GM12891 (cell line): ENCODE results near the gene NLGN3.

Experiments
- DNase-seq: peaks from one replicate; pipeline ENCODE4 v3.0.0; 2011; ENCODE audit warnings: low spot score; ENCODE audit not compliant: insufficient read length
- FAIRE-seq: peaks from 2 replicates; lab custom pipeline; 2011; peaks lifted over from hg19 to GRCh38; lab: Jason Lieb, UNC
- PAX5 ChIP-seq: IDR thresholded peaks from 2 replicates; pipeline ENCODE4 v1.6.1; 2011; ENCODE audit warnings: low read length, moderate library complexity, mild to moderate bottlenecking; ENCODE audit not compliant: insufficient read depth, severe bottlenecking
- POLR2A ChIP-seq: IDR thresholded peaks from 2 replicates; pipeline ENCODE4 v1.6.1; 2011; ENCODE audit warnings: low read depth, low read length, control low read depth
- POLR2AphosphoS5 ChIP-seq: IDR thresholded peaks from 2 replicates; pipeline ENCODE4 v1.6.1; 2011; ENCODE audit warnings: low read depth, low read length, control low read depth
- POU2F2 ChIP-seq: IDR thresholded peaks from 2 replicates; pipeline ENCODE4 v1.6.1; 2011; ENCODE audit warnings: low read depth, mild to moderate bottlenecking, control low read depth, low read length, moderate library complexity
- SPI1 ChIP-seq: IDR thresholded peaks from 2 replicates; pipeline ENCODE4 v1.6.1; 2011; ENCODE audit warnings: low read depth, low read length, control low read depth
- TAF1 ChIP-seq: IDR thresholded peaks from 2 replicates; pipeline ENCODE4 v1.6.1; 2011; ENCODE audit warnings: low read depth, low read length, control low read depth

The NLGN3 gene

DNA sequence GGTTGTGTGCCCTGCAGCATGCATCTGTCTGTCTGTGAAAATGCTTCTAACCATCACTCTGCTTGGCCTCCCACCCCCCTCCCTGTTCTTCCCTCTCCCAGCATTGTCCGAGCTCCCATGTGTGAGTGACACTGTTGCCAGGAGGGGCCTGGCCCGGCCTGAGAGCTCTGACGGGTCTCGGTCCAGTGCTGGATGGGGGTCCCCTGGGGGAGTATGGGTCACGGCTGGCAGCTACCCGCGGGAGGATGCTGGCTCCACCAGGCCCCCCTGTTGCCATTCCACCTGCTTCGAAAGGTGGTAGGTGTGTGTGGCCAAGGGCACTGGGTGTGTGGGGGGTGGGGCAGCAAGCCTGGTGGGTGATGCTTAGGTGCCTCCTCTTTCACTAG, 3.6 kb downstream of the NLGN3 start:
- FAIRE-seq (no peak), DNase-seq (no peak)
- no peak for TF ChIP-seq PAX5
- TF ChIP-seq POLR2A, result no peak
- no peak for TF ChIP-seq POLR2AphosphoS5
- TF ChIP-seq TAF1, result no peak
- TF ChIP-seq POU2F2, result no peak
- TF ChIP-seq SPI1, result no peak

DNA sequence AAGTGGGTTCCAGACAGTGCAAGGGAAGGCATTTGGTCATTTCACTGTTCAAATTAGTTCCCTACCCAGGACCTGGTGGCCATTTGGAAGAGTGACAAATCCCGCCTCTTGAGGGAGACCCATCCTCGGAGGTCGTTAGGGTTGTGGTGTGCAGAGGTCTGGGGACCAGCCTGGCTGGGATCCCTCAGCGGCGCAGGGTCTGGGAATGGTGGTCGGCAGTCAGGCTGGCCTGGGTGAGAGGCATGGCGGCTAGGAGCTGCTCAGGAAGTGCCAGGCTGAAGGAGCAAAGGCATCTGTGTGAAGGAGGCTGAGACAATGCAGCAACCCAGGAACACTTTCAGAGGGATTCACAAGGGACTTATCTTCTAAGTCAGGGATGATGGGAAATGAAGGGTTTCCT, 6.7 kb downstream of the NLGN3 start:
- TF ChIP-seq TAF1, result no peak
- no peak for TF ChIP-seq POLR2AphosphoS5
- no peak for FAIRE-seq

DNA sequence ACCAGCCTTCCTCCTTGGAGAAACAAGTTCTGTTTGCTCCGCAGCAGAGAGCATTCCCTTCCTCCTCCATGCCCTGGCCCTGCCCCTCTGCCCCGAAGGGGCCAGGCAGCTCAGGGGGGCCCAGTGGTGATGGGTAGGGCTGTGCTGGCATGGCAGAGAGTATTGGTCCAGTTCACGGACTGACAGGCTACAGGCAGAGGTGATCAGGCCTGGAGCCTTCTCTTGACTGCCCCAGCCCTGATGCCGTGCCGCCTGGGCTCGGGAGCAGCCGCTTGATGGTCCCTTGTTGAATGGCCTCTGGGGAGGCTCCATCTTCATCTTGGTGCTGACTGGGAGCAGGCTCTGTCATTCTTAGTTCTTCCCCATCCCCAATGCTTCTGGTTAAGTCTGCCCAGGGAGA, 9.6 kb downstream of the NLGN3 start:
- TF ChIP-seq POU2F2 (no peak), POLR2AphosphoS5 (no peak), SPI1 (no peak), PAX5 (no peak), TAF1 (no peak), POLR2A (no peak)
- no peak for DNase-seq
- no peak for FAIRE-seq

More for the DNA sequence above, 6.7 kb downstream of the NLGN3 start:
- DNase-seq, result no peak

DNA sequence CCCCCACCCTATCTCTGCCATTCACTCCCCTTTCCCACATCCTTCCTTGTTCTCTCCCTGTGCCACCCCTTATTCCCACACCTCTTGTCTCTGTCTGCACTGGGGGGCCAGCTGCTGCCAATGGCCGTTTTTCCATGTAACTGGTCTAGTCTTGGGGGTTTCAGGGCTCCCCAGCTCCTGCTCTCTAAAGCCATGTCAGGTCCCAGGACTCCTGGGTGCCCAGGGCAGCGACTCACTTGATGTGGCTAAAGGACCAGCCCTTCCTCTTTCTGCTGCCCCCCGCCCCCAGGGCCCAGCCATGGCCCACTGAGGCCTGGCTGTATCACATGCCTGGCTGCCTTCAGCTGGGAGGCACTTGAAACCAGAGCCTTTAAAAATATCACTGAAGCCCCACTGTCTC, 10.0 kb downstream of the NLGN3 start:
- TF ChIP-seq POLR2A (no peak), TAF1 (no peak), POLR2AphosphoS5 (no peak), POU2F2 (no peak), PAX5 (no peak), SPI1 (no peak)
- no peak for DNase-seq
- FAIRE-seq, result no peak

DNA sequence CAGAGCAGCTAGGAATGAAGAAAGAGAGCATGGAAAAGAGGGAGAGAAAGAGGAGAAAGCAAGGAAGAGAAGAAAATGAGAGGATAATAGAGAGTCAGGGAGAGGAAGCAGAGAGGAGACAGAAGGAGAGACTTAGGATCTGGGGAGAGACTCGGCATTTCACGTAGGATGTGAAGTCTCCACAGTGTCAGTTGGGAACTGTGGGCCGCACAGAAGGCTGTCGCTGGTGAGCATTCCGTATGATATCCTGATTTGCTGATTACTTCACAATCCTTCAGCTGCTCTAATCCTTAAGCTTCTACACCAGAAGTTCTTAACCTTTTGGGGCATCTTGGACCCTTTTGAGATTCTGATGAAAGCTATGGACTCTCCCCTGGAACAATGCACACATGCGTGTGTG, 14.0 kb downstream of the NLGN3 start:
- no peak for DNase-seq
- TF ChIP-seq POLR2A, result no peak
- TF ChIP-seq POU2F2, result no peak
- no peak for TF ChIP-seq TAF1
- TF ChIP-seq POLR2AphosphoS5, result no peak
- no peak for TF ChIP-seq PAX5
- TF ChIP-seq SPI1, result no peak
- no peak for FAIRE-seq

DNA sequence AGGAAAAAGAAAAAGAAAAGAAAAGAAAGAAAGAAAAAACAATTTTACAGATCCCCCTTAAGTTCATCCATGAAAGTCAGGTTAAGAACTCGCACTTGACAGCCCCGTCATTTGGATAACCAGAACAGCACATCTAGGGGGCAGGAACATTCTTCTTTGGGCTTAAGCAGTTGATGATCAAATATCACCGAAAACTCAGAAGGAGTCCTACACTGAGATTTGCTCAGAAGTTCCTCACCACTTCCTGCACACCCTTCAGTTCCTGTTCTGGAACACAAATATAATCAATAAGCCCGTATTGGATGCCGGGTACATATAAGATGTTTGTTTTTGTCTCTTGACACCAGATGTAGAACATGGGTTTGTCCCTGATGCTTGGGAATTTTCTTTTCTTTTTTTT, 14.7 kb downstream of the NLGN3 start:
- DNase-seq (no peak), FAIRE-seq (no peak)
- no peak for TF ChIP-seq SPI1
- TF ChIP-seq TAF1, result no peak
- no peak for TF ChIP-seq PAX5

DNA sequence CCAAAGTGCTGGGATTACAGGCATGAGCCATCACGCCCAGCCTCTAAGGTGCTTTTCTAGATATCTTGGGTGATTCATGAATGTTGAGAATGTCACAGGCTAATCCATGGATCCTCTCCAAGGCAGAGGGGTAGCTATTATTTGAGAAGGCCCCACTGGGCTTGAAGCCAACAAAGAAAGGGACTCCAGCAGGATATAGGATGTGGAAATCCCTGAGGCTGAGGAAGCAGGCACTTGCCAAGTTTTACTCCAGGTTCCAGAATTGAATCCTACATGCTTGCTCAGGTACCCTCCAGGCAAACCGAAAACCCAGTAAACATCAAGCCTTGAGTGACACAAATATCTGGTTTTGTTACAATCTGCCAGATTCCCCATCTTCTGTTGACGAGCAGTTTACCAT, 15.8 kb downstream of the NLGN3 start:
- FAIRE-seq (no peak), DNase-seq (no peak)
- TF ChIP-seq POU2F2, result no peak

DNA sequence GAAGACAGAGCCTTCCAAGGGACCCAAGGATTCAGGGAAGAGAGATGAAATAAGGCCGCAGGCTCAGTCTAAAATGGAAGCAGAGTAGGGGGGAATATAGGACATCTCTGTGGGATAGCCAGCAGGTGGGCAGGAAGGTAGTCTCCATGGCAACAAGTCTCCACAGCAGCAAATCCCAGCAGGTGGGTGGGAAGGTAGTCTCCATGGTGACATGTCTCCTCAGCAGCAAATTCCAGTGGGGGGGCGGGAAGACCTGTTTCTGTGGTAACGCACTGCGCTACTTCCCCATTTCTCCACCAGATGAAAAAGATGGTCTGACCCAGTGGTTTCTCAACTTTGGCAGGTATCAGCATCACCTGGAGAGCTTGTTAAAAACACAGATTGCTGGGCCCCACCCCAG, 18.3 kb downstream of the NLGN3 start:
- FAIRE-seq (no peak), DNase-seq (no peak)
- TF ChIP-seq POLR2AphosphoS5 (no peak), TAF1 (no peak), POLR2A (no peak), SPI1 (no peak)

DNA sequence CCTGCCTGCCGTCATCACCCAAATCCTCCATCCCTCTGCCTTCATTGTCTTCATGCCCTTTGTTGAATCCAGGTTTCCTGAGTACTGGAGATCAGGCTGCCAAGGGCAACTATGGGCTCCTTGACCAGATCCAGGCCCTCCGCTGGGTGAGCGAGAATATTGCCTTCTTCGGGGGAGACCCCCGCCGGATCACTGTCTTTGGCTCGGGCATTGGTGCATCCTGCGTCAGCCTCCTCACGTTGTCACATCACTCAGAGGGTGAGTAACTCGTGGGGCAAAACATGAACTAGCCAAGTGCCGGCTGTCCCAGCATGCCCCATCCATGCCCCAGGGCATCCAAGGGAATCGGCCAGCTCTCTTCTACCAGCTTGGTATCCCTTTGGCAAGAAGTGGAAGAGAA, 19.4 kb downstream of the NLGN3 start:
- TF ChIP-seq POU2F2, result no peak
- TF ChIP-seq POLR2A, result no peak
- TF ChIP-seq PAX5, result no peak
- TF ChIP-seq POLR2AphosphoS5, result no peak
- TF ChIP-seq SPI1, result no peak
- no peak for TF ChIP-seq TAF1
- DNase-seq (no peak), FAIRE-seq (no peak)

DNA sequence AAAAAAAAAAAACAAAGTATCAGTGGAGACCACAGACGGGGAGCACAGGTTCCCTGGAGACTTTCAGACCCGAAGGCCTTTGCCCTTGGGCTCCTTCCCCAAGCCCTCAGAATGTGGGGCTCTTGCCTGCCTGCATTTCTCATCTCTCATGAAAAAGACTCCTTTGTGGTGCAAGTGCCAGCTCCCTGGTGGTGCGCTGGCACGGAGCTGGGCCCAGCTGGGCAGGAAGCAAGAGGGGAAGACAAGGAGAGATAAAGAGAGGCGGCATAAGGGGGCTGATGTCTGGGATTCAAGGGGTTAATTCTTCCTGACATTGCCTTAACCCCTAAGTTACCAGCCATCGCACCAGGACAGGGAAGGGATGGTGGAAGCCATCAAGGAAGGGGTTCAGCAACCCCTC, 21.8 kb downstream of the NLGN3 start:
- DNase-seq (no peak), FAIRE-seq (no peak)
- no peak for TF ChIP-seq POLR2A
- TF ChIP-seq TAF1, result no peak
- TF ChIP-seq SPI1, result no peak
- no peak for TF ChIP-seq PAX5
- TF ChIP-seq POU2F2, result no peak
- TF ChIP-seq POLR2AphosphoS5, result no peak
